GM18858 (cell line): ENCODE data around the gene ZC3H7B.

Source experiments
- ATAC-seq: cut with Tn5 transposase; IDR thresholded peaks from one replicate; pipeline ENCODE4 v1.9.1; 2021; ENCODE audit not compliant: unreplicated experiment

The ZC3H7B gene

GRCh38 chr22:41352058-41352457 is 50.7 kb downstream of the ZC3H7B start:
- ATAC-seq: no peak

- no peak for ATAC-seq
These were observed 52.7 kb downstream of the ZC3H7B start for GRCh38 chr22:41353862-41354575.

- no peak for ATAC-seq
These were observed 53.7 kb downstream of the ZC3H7B start for GRCh38 chr22:41354979-41355378.

- ATAC-seq: no peak
These were observed 54.6 kb downstream of the ZC3H7B start for GRCh38 chr22:41355895-41356294.

- ATAC-seq: no peak
These were observed 55.2 kb downstream of the ZC3H7B start for GRCh38 chr22:41356430-41357028.

- ATAC-seq: no peak
These were observed 55.9 kb downstream of the ZC3H7B start for GRCh38 chr22:41357191-41357590.

GRCh38 chr22:41358927-41359326 is 57.6 kb downstream of the ZC3H7B start:
- no peak for ATAC-seq

GRCh38 chr22:41359376-41359775 is 58.1 kb downstream of the ZC3H7B start:
- ATAC-seq: no peak

GRCh38 chr22:41360126-41360525 is 58.8 kb downstream of the ZC3H7B start:
- ATAC-seq: no peak

GRCh38 chr22:41361716-41362310 is 60.5 kb downstream of the ZC3H7B start:
- no peak for ATAC-seq

GRCh38 chr22:41362615-41363014 is 61.3 kb downstream of the ZC3H7B start:
- ATAC-seq: no peak

GRCh38 chr22:41364233-41364632 is 62.9 kb downstream of the ZC3H7B start:
- no peak for ATAC-seq

- ATAC-seq: no peak
These were observed 63.6 kb downstream of the ZC3H7B start for GRCh38 chr22:41364955-41365354.

GRCh38 chr22:41365425-41365824 is 64.1 kb downstream of the ZC3H7B start:
- ATAC-seq: no peak

- no peak for ATAC-seq
These were observed 65.2 kb downstream of the ZC3H7B start for GRCh38 chr22:41366323-41367029.

- no peak for ATAC-seq
These were observed 65.8 kb downstream of the ZC3H7B start for GRCh38 chr22:41367039-41367679.

- ATAC-seq: no peak
These were observed 66.6 kb downstream of the ZC3H7B start for GRCh38 chr22:41367680-41368542.

- no peak for ATAC-seq
These were observed 67.5 kb downstream of the ZC3H7B start for GRCh38 chr22:41368543-41369423.

GRCh38 chr22:41369424-41369745 is 68.1 kb downstream of the ZC3H7B start:
- no peak for ATAC-seq

- no peak for ATAC-seq
These were observed 68.5 kb downstream of the ZC3H7B start for GRCh38 chr22:41369837-41370236.
